Left ventricle myocardium inferior (tissue), 1 donor: ENCODE data around the gene MTERF4. TPM values are rescaled to one million over a fixed set of nuclear protein-coding genes. Genes with fewer than 3 reads are reported as not detected.

Source experiments
- DNase-seq: peaks from one replicate; pipeline ENCODE4 v3.0.0-alpha.2; 2020
- H3K27ac ChIP-seq: fragments of 200-600 bp; replicated peaks from 2 replicates; pipeline ENCODE4 v1.8.0; 2021
- H3K27me3 ChIP-seq: fragments of 200-600 bp; 2 replicates; pipeline ENCODE4 v1.8.0; 2021; ENCODE audit warnings: low read depth
- H3K36me3 ChIP-seq: fragments of 200-600 bp; 2 replicates; pipeline ENCODE4 v1.8.0; 2021
- H3K4me1 ChIP-seq: fragments of 200-600 bp; 2 replicates; pipeline ENCODE4 v1.8.0; 2021
- H3K4me3 ChIP-seq: fragments of 200-600 bp; 2 replicates; pipeline ENCODE4 v1.8.0; 2021; ENCODE audit warnings: mild to moderate bottlenecking, moderate library complexity
- H3K9me3 ChIP-seq: fragments of 200-600 bp; replicated peaks from 2 replicates; pipeline ENCODE4 v1.8.0; 2021
- CTCF ChIP-seq: fragments of 200-600 bp; IDR thresholded peaks from 2 replicates; pipeline ENCODE4 v1.8.0; 2021; ENCODE audit warnings: antibody characterized with exemption, mild to moderate bottlenecking, borderline replicate concordance
- intact Hi-C: fragments of 100-400 bp; cut with micrococcal nuclease; formaldehyde crosslinking; loops from one replicate; pipeline ENCODE4 v1.11.0; 2022
- total RNA-seq: library from RNA; stranded (reverse); fragmentation: NEBNext Ultra II Directional; extraction: Animal tissue kit (Norgen Biotek cat#: 25700); gene quantifications from one replicate; pipeline ENCODE4 v1.2.1, GENCODE V29; 2021
- donor health status: DM: no; HTN: yes; CAD: no; lungs with severe emphysema.

The MTERF4 gene
- total RNA-seq, 1 donor from 2014 or later = 19.5 TPM

GRCh38 chr2:241091734-241092445, 10.2 kb downstream of the MTERF4 start:
- no peak for TF ChIP-seq CTCF
- no peak for DNase-seq
- Histone ChIP-seq H3K27me3 (no peaks in the 10 kb centered on the region), H3K4me3 (no peak overlapping the region), H3K36me3 (peaks cover 81% of the 10 kb centered on the region), H3K27ac (no peak overlapping the region), H3K9me3 (no peaks in the 10 kb centered on the region), H3K4me1 (no peaks in the 10 kb centered on the region)
- intact Hi-C loops = no loop called here

DNA sequence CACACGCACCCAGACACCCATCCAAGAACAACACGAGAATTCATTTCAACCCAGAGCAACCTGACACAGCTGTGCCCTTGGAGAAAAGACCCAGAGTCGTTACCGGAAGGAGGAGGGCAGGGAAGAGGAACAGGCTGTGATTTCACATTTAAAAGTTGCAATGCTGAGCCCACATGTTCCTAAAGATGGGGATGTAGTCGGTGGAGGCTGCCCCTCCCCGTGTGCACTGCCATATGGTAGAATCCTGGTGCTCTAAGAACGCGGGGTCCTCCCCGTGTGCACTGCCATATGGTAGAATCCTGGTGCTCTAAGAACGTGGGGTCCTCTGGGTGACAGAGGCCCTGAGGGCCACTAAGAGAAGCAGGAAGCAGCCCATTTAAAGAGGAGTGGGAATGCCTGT, 10.9 kb downstream of the MTERF4 start:
- TF ChIP-seq CTCF = no peak
- intact Hi-C loops = no loop called here
- Histone ChIP-seq H3K4me1 (no peaks in the 10 kb centered on the region), H3K27ac (no peak overlapping the region), H3K27me3 (no peaks in the 10 kb centered on the region), H3K9me3 (no peaks in the 10 kb centered on the region), H3K36me3 (peaks cover 81% of the 10 kb centered on the region), H3K4me3 (no peak overlapping the region)
- DNase-seq = no peak

DNA sequence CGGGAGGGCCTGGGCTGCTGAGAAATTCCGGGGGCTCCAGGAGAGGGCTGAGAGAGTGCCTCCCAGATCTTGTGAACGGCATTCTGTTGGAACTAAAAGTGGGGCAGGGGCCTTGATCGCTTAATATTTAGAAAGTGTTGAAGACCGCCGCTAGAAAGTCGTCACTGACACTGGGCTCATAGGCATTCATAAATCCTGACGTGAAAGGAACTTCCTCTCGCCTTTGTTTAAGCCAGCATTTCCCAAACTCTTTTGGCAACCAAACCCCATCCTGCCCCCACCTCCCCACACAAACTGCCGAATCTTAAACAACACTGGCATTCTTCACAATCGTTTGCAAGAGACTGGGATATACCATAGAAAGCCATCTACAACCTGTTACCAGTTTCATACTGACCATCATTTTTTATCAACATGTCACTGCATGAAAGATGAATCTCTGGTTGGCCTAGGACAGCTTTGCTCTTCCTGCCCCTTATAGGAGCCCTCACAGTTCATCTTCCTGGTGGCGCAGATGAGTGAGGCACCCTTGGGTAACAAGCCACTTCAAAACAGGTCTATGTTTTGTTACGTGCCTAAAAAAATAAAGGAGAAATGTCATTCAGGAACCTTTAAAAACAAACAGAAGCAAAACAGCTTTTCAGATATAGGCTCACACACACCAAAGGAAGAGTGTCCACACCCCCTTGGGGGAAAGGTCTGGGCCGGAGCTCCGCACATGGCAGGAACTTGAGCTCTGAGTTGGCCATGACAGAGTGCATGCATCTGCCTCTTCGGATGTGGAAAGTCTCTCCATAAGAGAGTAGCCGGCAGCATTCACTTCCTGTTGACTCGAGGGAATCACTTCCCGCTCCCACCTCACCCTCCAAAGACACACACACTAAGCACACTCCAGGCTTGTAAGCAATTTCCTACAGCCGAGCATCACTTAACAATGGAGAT, 13.0 kb downstream of the MTERF4 start:
- Histone ChIP-seq H3K9me3 (no peaks in the 10 kb centered on the region), H3K27ac (no peak overlapping the region), H3K36me3 (peaks cover 82% of the 10 kb centered on the region), H3K4me3 (no peak overlapping the region), H3K4me1 (no peaks in the 10 kb centered on the region), H3K27me3 (no peaks in the 10 kb centered on the region)
- TF ChIP-seq CTCF = no peak
- intact Hi-C loops = no loop called here
- no peak for DNase-seq

DNA sequence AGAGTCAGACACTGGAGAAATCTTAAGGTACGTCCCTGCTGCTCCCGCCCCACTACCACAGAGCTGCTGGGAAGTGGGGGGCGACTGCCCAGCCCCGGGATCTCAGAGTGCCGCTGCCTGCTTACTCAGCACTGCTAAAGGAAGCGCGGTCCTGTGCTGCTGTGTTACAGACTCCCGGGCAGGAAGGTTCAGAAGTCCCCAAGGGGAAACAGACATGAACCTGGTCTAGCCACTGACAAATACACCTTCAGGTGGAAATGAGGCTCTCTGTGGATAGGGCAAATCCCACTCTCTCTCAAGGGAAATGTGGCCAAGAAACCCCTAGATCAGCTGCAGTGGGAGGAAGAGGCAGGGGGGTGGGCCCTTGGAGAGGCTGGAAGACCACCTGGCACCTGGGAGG, 13.7 kb downstream of the MTERF4 start:
- Histone ChIP-seq H3K4me3 (no peak overlapping the region), H3K27ac (no peak overlapping the region), H3K27me3 (no peaks in the 10 kb centered on the region), H3K36me3 (peaks cover 76% of the 10 kb centered on the region), H3K9me3 (no peaks in the 10 kb centered on the region), H3K4me1 (no peaks in the 10 kb centered on the region)
- intact Hi-C loops = no loop called here
- no peak for TF ChIP-seq CTCF
- DNase-seq = no peak

DNA sequence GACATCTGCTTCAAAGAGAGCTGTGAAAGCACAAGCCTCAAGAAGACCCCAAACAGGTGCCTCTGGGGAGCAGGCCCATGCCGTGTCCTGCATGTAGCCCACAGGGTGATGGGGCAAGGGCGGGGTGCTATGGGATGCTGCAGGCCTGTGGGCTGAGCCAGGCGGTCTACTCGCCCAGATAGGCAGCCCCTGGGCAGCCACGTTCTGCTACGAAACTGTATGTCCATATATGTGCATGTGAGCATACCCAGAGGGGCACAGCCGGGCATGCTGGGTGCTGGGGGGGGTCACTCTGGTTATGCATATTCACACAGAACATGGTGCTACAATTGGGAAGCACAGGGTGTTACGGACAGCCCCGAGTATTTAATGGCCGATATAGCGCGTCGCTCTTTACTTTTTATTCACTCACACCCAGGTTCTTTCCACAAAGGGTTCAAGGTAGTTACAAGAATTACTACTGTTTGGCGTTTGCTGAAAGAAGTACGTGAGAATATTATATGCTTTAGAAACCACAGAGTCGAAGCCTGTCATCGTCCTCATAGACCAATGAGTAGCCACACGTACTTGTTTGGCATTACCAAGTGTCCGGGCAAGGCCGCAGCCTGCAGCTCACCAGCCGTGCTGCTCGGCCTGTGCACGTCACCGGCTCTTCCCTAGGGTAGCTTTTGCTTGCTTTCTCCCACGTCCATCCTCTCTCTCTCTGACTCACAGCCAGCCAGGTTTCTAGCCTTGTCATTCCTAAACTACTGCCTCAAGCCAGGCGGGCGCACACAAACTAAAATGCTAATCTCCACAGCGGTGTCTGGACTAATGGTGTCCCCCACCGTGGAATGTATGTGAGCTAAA, 14.4 kb downstream of the MTERF4 start:
- TF ChIP-seq CTCF = no peak
- Histone ChIP-seq H3K36me3 (peaks cover 70% of the 10 kb centered on the region), H3K4me3 (no peak overlapping the region), H3K27me3 (no peaks in the 10 kb centered on the region), H3K4me1 (no peaks in the 10 kb centered on the region), H3K9me3 (no peaks in the 10 kb centered on the region), H3K27ac (no peak overlapping the region)
- intact Hi-C loops = no loop called here
- DNase-seq = no peak
